ENCODE results near the gene PCBP3. TPM values are rescaled to one million over a fixed set of nuclear protein-coding genes. Genes with fewer than 3 reads are reported as not detected.

Gene PCBP3
- total RNA-seq, 4 donors from 2014 or later, result 0.13 to 0.26 TPM; not detected in 2

GRCh38 chr21:45823100-45823681, 179.7 kb downstream of the PCBP3 start:
- no peak for DNase-seq
- H3K9me3 ChIP-seq, result no peaks in the 10 kb centered on the region
- no peak for ATAC-seq
- H3K4me1 ChIP-seq, result no peaks in the 10 kb centered on the region
- peaks cover 0 to 7% (median 3%) of the 10 kb centered on the region in 3 donors for H3K27me3 ChIP-seq
- in situ Hi-C loops (cut with MboI; ENCODE audit: low sequenced_read_pairs in 4 of 4), result loop anchor here in 3 of 4 donors (25.0 kb wide), 1 partner anchor 261 kb away; no protein-coding TSS in a partner anchor
- intact Hi-C loops (cut with DNase I; ENCODE audit: low total_unique reads), result no loop called here
- no peaks in the 10 kb centered on the region for H3K36me3 ChIP-seq
- H3K4me3 ChIP-seq, result no peak overlapping the region
- no peak overlapping the region for H3K27ac ChIP-seq
- TF ChIP-seq CTCF (IDR thresholded peaks at IDR 0.05 in 4 of 5, conservative IDR thresholded peaks at IDR 0.05 in 1 of 5) (no peak), POLR2A (IDR thresholded peaks at IDR 0.05) (no peak)

- Histone ChIP-seq H3K9me3 (no peaks in the 10 kb centered on the region), H3K36me3 (no peaks in the 10 kb centered on the region), H3K27me3 (peaks cover 0 to 7% (median 3%) of the 10 kb centered on the region in 3 donors), H3K4me1 (no peaks in the 10 kb centered on the region), H3K4me3 (no peak overlapping the region), H3K27ac (no peak overlapping the region)
- intact Hi-C loops (cut with DNase I; ENCODE audit: low total_unique reads), result no loop called here
- DNase-seq, result no peak
- TF ChIP-seq CTCF (IDR thresholded peaks at IDR 0.05 in 4 of 5, conservative IDR thresholded peaks at IDR 0.05 in 1 of 5) (no peak), POLR2A (IDR thresholded peaks at IDR 0.05) (no peak)
- in situ Hi-C loops (cut with MboI; ENCODE audit: low sequenced_read_pairs in 4 of 4), result loop anchor here in 3 of 4 donors (25.0 kb wide), 1 partner anchor 262 kb away; no protein-coding TSS in a partner anchor
- no peak for ATAC-seq
Measured at GRCh38 chr21:45824546-45825215, 181.2 kb downstream of the PCBP3 start.

- in situ Hi-C loops (cut with MboI; ENCODE audit: low sequenced_read_pairs in 4 of 4), result no loop called here
- no peak overlapping the region for H3K4me3 ChIP-seq
- TF ChIP-seq CTCF (IDR thresholded peaks at IDR 0.05 in 4 of 5, conservative IDR thresholded peaks at IDR 0.05 in 1 of 5), result no peak
- TF ChIP-seq POLR2A (IDR thresholded peaks at IDR 0.05), result no peak
- H3K36me3 ChIP-seq, result no peaks in the 10 kb centered on the region
- intact Hi-C loops (cut with DNase I; ENCODE audit: low total_unique reads), result no loop called here
- H3K4me1 ChIP-seq, result no peaks in the 10 kb centered on the region
- no peaks in the 10 kb centered on the region for H3K9me3 ChIP-seq
- no peak for DNase-seq
- ATAC-seq, result no peak
- peaks cover 0 to 7% (median 3%) of the 10 kb centered on the region in 3 donors for H3K27me3 ChIP-seq
- no peak overlapping the region for H3K27ac ChIP-seq
Measured at GRCh38 chr21:45825219-45825618, 181.7 kb downstream of the PCBP3 start.

GRCh38 chr21:45826676-45827301, 183.3 kb downstream of the PCBP3 start:
- DNase-seq, result no peak
- Histone ChIP-seq H3K27ac (no peak overlapping the region), H3K4me3 (no peak overlapping the region), H3K4me1 (no peaks in the 10 kb centered on the region), H3K36me3 (no peaks in the 10 kb centered on the region), H3K9me3 (no peaks in the 10 kb centered on the region), H3K27me3 (peaks cover 0 to 3% (median 3%) of the 10 kb centered on the region in 3 donors)
- in situ Hi-C loops (cut with MboI; ENCODE audit: low sequenced_read_pairs in 4 of 4) (no loop called here), intact Hi-C loops (cut with DNase I; ENCODE audit: low total_unique reads) (no loop called here)
- TF ChIP-seq CTCF (IDR thresholded peaks at IDR 0.05 in 4 of 5, conservative IDR thresholded peaks at IDR 0.05 in 1 of 5) (no peak), POLR2A (IDR thresholded peaks at IDR 0.05) (no peak)
- ATAC-seq, result no peak

Measured in gastrocnemius medialis (tissue), 4 donors.